NB4 (cell line): ENCODE data around the gene MRM2.

Experiments
- DNase-seq: peaks from one replicate; pipeline ENCODE4 v3.0.0; 2010; ENCODE audit warnings: low read depth
- H3K4me3 ChIP-seq: one replicate; pipeline ENCODE4 v1.5.1; 2011; ENCODE audit warnings: mild to moderate bottlenecking, low read depth, low read length, moderate library complexity
- MAX ChIP-seq: IDR thresholded peaks from 2 replicates; pipeline ENCODE4 v1.6.1; 2011; ENCODE audit warnings: low read depth, low read length
- MYC ChIP-seq: IDR thresholded peaks from 2 replicates; pipeline ENCODE4 v1.6.1; 2011; ENCODE audit warnings: low read depth, low read length
- POLR2A ChIP-seq: IDR thresholded peaks from 2 replicates; pipeline ENCODE4 v1.6.1; 2011; ENCODE audit warnings: mild to moderate bottlenecking; ENCODE audit not compliant: insufficient read length; ENCODE audit errors: extremely low read depth
- TF ChIP-seq, protein P1 (sequence below): IDR thresholded peaks from one replicate; pipeline ENCODE4 v1.5.1; 2012; ENCODE audit warnings: low read depth, low read length

MRM2 gene

GRCh38 chr7:2257046-2257551 is 15.1 kb upstream of the MRM2 start:
- TF ChIP-seq POLR2A, result no peak
- TF ChIP-seq MYC, result no peak
- TF ChIP-seq, protein P1, sequence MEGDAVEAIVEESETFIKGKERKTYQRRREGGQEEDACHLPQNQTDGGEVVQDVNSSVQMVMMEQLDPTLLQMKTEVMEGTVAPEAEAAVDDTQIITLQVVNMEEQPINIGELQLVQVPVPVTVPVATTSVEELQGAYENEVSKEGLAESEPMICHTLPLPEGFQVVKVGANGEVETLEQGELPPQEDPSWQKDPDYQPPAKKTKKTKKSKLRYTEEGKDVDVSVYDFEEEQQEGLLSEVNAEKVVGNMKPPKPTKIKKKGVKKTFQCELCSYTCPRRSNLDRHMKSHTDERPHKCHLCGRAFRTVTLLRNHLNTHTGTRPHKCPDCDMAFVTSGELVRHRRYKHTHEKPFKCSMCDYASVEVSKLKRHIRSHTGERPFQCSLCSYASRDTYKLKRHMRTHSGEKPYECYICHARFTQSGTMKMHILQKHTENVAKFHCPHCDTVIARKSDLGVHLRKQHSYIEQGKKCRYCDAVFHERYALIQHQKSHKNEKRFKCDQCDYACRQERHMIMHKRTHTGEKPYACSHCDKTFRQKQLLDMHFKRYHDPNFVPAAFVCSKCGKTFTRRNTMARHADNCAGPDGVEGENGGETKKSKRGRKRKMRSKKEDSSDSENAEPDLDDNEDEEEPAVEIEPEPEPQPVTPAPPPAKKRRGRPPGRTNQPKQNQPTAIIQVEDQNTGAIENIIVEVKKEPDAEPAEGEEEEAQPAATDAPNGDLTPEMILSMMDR, result no peak
- TF ChIP-seq MAX, result no peak
- H3K4me3 ChIP-seq, result no peak overlapping the region
- no peak for DNase-seq

DNA sequence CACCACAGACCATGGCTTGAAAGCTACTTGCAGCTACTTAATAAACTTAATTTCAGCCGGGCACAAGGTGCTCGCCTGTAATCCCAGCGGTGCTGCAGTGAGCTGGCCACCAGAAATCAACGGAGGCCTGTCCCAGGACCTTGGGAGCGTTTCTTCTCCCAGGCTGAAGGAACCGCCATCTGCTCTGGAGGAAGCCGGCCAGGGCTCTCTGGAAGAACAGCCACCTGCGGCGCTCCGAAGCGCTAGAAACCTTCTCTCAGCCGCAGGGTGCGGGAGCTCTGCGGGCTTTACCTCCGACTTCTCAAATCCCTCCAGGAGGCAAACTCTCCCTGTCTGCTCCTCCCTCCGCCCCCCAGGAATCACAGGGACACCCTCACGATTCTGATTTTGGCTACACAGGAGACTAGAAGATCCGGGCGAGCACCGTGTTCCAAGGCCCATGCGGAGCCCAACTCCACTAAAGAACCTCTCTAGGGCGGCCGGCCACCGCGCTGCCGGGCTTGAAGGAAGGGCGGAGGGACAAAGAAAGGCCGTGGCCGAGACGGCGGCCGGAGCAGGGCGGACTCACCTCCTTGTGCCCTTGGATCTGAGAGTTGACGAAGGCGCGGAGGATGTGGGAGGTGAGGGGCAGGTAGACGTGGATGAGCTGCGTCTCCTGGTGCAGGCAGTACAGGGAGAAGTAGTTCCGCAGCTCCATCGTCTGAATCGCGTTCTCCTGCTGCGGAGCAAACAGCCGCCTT is 14.5 kb upstream of the MRM2 start:
- DNase-seq, result no peak
- no peak overlapping the region for H3K4me3 ChIP-seq
- TF ChIP-seq MAX (no peak), POLR2A (no peak), MYC (no peak)
- TF ChIP-seq, protein P1, result no peak

- H3K4me3 ChIP-seq, result no peak overlapping the region
- TF ChIP-seq POLR2A (no peak), MYC (no peak), MAX (no peak)
- TF ChIP-seq, protein P1, result no peak
Observed at GRCh38 chr7:2255145-2256139, 13.4 kb upstream of the MRM2 start.

GRCh38 chr7:2254429-2255144 is 12.6 kb upstream of the MRM2 start:
- no peak for DNase-seq
- TF ChIP-seq MYC (no peak), POLR2A (no peak), MAX (no peak)
- TF ChIP-seq, protein P1, result no peak
- no peak overlapping the region for H3K4me3 ChIP-seq

More at GRCh38 chr7:2255145-2256139, 13.4 kb upstream of the MRM2 start:
- no peak for DNase-seq

DNA sequence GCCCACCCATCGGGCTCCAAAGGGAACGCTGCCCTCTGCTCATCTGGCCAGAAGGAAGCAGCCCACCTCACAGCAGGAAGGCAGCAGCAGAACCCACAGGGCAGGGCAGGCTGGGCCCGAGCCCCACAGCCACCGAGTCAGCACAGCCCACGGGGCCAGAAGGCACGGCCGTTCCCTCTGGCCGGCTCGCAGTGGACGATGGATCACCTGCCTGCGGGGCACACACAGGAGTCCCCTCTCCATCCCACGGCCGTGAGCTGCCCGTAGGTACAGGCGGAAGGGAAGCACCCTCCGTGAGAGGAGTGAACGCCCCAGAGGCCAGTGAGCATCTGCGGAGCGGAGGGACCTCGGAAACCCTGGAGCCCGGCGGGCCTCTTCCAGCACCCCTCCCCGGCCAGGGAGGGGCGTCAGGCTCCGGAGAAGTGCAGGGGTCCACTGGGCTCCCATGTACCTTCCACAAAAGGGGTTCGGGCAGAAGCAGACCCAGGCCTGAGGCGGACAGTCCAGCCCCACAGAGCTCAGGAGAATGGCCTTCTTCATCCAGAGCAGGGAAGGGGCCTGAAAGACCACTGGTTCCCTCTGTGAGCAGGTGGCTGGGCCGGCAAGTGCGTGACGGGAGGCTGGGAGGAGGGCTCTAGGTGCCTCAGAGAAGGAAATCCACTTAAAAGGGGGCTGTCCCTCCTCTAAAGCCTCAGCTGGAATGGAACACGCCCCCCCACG is 11.7 kb upstream of the MRM2 start:
- TF ChIP-seq, protein P1, result no peak
- H3K4me3 ChIP-seq, result no peak overlapping the region
- no peak for DNase-seq
